ENCODE data around the gene RNF19B.

Gene RNF19B

GRCh38 chr1:32888134-32888533 lies 76.5 kb downstream of the RNF19B start:
- TF ChIP-seq YY1 (IDR thresholded peaks at IDR 0.05; ENCODE audit: low read depth) = no peak
- TF ChIP-seq FOXM1 (IDR thresholded peaks at IDR 0.05; ENCODE audit: borderline replicate concordance, low read depth) = no peak
- no peak for TF ChIP-seq REST (IDR thresholded peaks at IDR 0.05; ENCODE audit: low read depth)
- no peak for TF ChIP-seq NFIC (IDR thresholded peaks at IDR 0.05)
- TF ChIP-seq ZBTB7A (IDR thresholded peaks at IDR 0.05; ENCODE audit: low read depth) = no peak
- TF ChIP-seq EP300 (IDR thresholded peaks at IDR 0.05; ENCODE audit: borderline replicate concordance) = no peak
- no peak for TF ChIP-seq CEBPB (IDR thresholded peaks at IDR 0.05)
- TF ChIP-seq, protein P1, sequence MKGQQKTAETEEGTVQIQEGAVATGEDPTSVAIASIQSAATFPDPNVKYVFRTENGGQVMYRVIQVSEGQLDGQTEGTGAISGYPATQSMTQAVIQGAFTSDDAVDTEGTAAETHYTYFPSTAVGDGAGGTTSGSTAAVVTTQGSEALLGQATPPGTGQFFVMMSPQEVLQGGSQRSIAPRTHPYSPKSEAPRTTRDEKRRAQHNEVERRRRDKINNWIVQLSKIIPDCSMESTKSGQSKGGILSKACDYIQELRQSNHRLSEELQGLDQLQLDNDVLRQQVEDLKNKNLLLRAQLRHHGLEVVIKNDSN (IDR thresholded peaks at IDR 0.05) = no peak
- TF ChIP-seq TEAD4 (IDR thresholded peaks at IDR 0.05) = no peak
- TF ChIP-seq CREB1 (IDR thresholded peaks at IDR 0.05; ENCODE audit: low read depth) = no peak
- no peak for TF ChIP-seq MAX (IDR thresholded peaks at IDR 0.05)
- no peak for TF ChIP-seq RAD21 (IDR thresholded peaks at IDR 0.05; ENCODE audit: low read depth)
- TF ChIP-seq EGR1 (IDR thresholded peaks at IDR 0.05) = no peak
- no peak for TF ChIP-seq TAF1 (IDR thresholded peaks at IDR 0.05; ENCODE audit: low read depth)
- no peak for TF ChIP-seq TCF12 (IDR thresholded peaks at IDR 0.05; ENCODE audit: low read depth)

DNA sequence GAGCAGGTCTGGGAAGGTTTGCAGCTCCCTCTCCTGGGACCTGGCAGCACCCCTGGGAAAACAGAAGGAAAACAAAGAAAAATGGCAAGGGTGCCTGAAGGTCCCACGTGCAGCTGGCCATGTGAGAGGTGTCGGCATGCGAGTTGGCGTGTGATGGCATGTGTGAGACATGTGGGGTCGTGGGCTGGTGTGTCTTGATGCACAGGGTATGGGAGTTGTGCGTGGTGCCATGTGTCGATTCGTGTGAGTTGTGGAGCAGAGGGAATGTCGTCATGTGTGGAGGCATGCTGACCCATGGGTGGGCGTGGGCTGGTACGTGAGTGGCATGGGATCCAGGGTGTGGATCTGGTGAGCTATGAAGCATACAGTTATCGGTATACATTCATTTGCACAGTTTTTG lies 77.0 kb downstream of the RNF19B start:
- TF ChIP-seq TAF1 (IDR thresholded peaks at IDR 0.05; ENCODE audit: low read depth) = no peak
- no peak for TF ChIP-seq YY1 (IDR thresholded peaks at IDR 0.05; ENCODE audit: low read depth)
- no peak for TF ChIP-seq ZBTB7A (IDR thresholded peaks at IDR 0.05; ENCODE audit: low read depth)
- TF ChIP-seq REST (IDR thresholded peaks at IDR 0.05; ENCODE audit: low read depth) = no peak
- TF ChIP-seq, protein P1 (IDR thresholded peaks at IDR 0.05) = no peak
- TF ChIP-seq CREB1 (IDR thresholded peaks at IDR 0.05; ENCODE audit: low read depth) = no peak
- no peak for TF ChIP-seq RAD21 (IDR thresholded peaks at IDR 0.05; ENCODE audit: low read depth)
- no peak for TF ChIP-seq TCF12 (IDR thresholded peaks at IDR 0.05; ENCODE audit: low read depth)
- no peak for TF ChIP-seq TEAD4 (IDR thresholded peaks at IDR 0.05)
- TF ChIP-seq EP300 (IDR thresholded peaks at IDR 0.05; ENCODE audit: borderline replicate concordance) = no peak
- no peak for TF ChIP-seq EGR1 (IDR thresholded peaks at IDR 0.05)
- TF ChIP-seq NFIC (IDR thresholded peaks at IDR 0.05) = no peak
- no peak for TF ChIP-seq FOXM1 (IDR thresholded peaks at IDR 0.05; ENCODE audit: borderline replicate concordance, low read depth)
- TF ChIP-seq CEBPB (IDR thresholded peaks at IDR 0.05) = no peak
- no peak for TF ChIP-seq MAX (IDR thresholded peaks at IDR 0.05)

- TF ChIP-seq EP300 (IDR thresholded peaks at IDR 0.05; ENCODE audit: borderline replicate concordance) (no peak), TCF12 (IDR thresholded peaks at IDR 0.05; ENCODE audit: low read depth) (no peak), ZBTB7A (IDR thresholded peaks at IDR 0.05; ENCODE audit: low read depth) (no peak), TAF1 (IDR thresholded peaks at IDR 0.05; ENCODE audit: low read depth) (no peak), NFIC (IDR thresholded peaks at IDR 0.05) (no peak), FOXM1 (IDR thresholded peaks at IDR 0.05; ENCODE audit: borderline replicate concordance, low read depth) (no peak), RAD21 (IDR thresholded peaks at IDR 0.05; ENCODE audit: low read depth) (no peak), EGR1 (IDR thresholded peaks at IDR 0.05) (no peak), CREB1 (IDR thresholded peaks at IDR 0.05; ENCODE audit: low read depth) (no peak)
- TF ChIP-seq, protein P1 (IDR thresholded peaks at IDR 0.05) = no peak
These were observed 77.7 kb downstream of the RNF19B start for GRCh38 chr1:32886828-32887414.
